Neutrophil (primary cell): ENCODE data around the gene GMDS.

Experiments
- H3K27ac ChIP-seq: fragments of 200-600 bp; sonication (generic); 2 replicates; pipeline ENCODE4 v1.5.1; 2016; ENCODE audit warnings: mild to moderate bottlenecking, moderate library complexity
- H3K27me3 ChIP-seq: fragments of 200-600 bp; sonication (generic); 2 replicates; pipeline ENCODE4 v1.6.0; 2016; ENCODE audit warnings: mild to moderate bottlenecking
- H3K36me3 ChIP-seq: fragments of 200-600 bp; sonication (generic); 2 replicates; pipeline ENCODE4 v1.5.1; 2017
- H3K4me1 ChIP-seq, 2 experiments: fragments of 200-600 bp in 1 of 2; sonication (generic) in 1 of 2; 1 replicate in 1 of 2; 2 replicates in 1 of 2; pipeline versions ENCODE4 v1.5.1 to v1.6.1; 2013 to 2016; ENCODE audit warnings: low read depth in 1 of 2, low read length in 1 of 2, mild to moderate bottlenecking in 1 of 2, moderate library complexity in 1 of 2; ENCODE audit not compliant: control insufficient read depth in 1 of 2, insufficient read depth in 1 of 2
- H3K4me3 ChIP-seq, 2 experiments: fragments of 200-600 bp in 1 of 2; sonication (generic) in 1 of 2; 1 replicate in 1 of 2; 2 replicates in 1 of 2; pipeline ENCODE4 v1.5.1; 2013 to 2016; ENCODE audit warnings: low read depth in 1 of 2, low read length in 1 of 2, mild to moderate bottlenecking in 1 of 2, moderate library complexity in 1 of 2
- H3K9me3 ChIP-seq: fragments of 200-600 bp; sonication (generic); 2 replicates; pipeline ENCODE4 v1.5.1; 2016
- TF ChIP-seq, protein P1 (sequence below): fragments of 200-600 bp; sonication (generic); IDR thresholded peaks from 2 replicates; pipeline ENCODE4 v1.5.1; 2016; ENCODE audit warnings: antibody characterized with exemption

GMDS gene

DNA sequence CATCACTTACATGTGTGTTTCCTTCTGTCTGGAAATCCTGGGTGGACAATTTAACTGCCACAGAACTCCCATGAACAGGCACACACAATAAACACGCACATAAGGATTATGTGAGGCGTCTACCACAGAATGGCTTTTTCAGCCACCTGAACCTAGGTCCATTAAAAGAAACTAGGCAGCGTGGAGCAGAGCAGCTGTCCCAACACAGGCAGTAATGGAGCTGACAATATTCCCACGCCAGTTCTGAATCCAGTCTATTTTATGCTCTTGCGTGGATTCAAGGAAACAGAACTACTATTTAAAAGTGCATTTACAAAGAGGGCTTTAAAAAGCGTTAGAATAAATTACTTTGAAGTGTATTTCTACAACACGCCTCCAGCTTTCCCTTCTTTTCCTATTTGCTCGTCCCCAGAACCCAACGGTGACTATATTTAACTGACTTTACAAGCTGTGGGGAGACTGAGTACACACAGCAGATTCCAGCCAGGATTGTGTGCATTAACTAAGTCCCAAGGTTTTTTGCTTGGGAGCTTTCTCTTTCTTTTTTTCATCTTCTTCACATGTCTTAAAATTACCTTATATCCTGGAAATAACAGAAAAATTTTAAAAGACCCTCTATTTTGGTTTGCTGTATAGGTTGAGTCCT is 95.9 kb downstream of the GMDS start:
- H3K4me3 ChIP-seq, result no peak overlapping the region
- no peaks in the 10 kb centered on the region for H3K27me3 ChIP-seq
- no peak overlapping the region for H3K27ac ChIP-seq
- H3K9me3 ChIP-seq, result no peaks in the 10 kb centered on the region
- H3K4me1 ChIP-seq, result no peaks in the 10 kb centered on the region
- TF ChIP-seq, protein P1, sequence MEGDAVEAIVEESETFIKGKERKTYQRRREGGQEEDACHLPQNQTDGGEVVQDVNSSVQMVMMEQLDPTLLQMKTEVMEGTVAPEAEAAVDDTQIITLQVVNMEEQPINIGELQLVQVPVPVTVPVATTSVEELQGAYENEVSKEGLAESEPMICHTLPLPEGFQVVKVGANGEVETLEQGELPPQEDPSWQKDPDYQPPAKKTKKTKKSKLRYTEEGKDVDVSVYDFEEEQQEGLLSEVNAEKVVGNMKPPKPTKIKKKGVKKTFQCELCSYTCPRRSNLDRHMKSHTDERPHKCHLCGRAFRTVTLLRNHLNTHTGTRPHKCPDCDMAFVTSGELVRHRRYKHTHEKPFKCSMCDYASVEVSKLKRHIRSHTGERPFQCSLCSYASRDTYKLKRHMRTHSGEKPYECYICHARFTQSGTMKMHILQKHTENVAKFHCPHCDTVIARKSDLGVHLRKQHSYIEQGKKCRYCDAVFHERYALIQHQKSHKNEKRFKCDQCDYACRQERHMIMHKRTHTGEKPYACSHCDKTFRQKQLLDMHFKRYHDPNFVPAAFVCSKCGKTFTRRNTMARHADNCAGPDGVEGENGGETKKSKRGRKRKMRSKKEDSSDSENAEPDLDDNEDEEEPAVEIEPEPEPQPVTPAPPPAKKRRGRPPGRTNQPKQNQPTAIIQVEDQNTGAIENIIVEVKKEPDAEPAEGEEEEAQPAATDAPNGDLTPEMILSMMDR, result no peak
- no peaks in the 10 kb centered on the region for H3K36me3 ChIP-seq

DNA sequence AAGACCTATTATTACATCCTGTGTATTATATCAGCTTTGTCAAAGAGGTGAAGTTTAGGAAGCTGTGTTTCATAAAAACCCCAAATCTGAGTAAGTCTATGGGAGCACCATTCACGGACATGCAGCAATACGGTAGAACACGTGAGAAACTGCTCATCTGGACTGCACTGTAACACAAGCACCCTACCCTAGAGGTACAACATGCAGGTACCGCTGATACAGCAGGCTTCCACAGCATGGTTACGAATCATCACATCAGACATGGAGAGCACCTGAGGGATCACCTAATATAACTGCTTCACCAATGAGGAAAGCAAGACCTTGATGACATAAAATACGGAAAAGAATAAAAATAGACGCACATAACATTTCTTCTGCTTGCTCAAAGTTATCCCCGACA is 96.7 kb downstream of the GMDS start:
- H3K9me3 ChIP-seq, result no peaks in the 10 kb centered on the region
- TF ChIP-seq, protein P1, result no peak
- no peaks in the 10 kb centered on the region for H3K36me3 ChIP-seq
- H3K4me3 ChIP-seq, result no peak overlapping the region
- no peaks in the 10 kb centered on the region for H3K4me1 ChIP-seq
- H3K27me3 ChIP-seq, result no peaks in the 10 kb centered on the region
- H3K27ac ChIP-seq, result no peak overlapping the region

DNA sequence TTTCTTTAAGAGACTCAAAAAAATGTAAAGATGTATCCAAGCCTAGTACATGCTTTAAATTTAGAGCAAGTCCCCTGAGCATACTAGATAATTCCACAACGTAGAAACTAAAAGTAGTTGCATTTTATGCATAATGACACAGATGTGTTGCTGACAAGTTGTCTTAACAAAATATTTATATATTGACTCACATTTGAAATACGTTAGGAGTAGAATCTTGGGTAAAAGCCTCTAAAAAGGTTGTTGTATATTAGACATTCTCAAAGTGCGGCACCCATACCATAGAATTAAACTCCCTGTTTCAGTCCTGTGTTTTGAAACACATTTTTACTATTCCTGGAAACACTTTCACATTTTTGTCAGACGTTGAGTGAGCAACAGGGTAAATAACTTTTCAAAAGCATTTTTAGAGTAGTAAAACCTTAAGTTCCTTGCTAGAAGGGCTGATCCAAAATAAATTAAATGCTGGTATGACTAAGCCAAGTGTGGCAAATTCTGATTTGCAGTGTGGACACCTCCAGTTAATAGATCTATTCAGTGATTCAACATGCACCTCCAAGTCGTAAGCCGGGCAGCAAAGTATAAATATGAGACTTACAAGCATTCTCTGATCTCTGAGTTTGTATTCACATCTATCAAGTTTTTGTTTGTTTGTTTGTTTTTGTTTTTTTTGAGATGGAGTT is 97.5 kb downstream of the GMDS start:
- H3K36me3 ChIP-seq, result no peaks in the 10 kb centered on the region
- H3K9me3 ChIP-seq, result no peaks in the 10 kb centered on the region
- no peaks in the 10 kb centered on the region for H3K4me1 ChIP-seq
- TF ChIP-seq, protein P1, result no peak
- no peak overlapping the region for H3K4me3 ChIP-seq
- H3K27me3 ChIP-seq, result no peaks in the 10 kb centered on the region
- H3K27ac ChIP-seq, result no peak overlapping the region

DNA sequence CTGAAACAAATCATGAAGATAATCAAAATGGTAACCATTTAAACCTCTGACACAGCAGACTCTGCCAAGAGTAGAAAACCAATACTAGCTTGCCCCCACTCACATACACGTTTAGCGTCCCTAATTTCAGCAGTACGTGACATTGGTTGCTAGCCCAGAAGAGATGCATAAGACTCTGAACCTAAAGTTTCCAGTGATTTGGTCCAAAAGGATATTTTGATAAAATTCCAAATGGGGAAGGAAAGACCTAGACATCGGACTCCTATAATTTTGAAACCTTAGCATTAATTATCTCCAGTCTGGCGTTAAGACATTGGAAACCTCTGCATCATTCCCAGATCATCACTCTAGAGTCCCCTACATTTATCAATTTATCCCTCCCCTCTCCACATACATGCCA is 98.1 kb downstream of the GMDS start:
- no peaks in the 10 kb centered on the region for H3K27me3 ChIP-seq
- H3K4me3 ChIP-seq, result no peak overlapping the region
- TF ChIP-seq, protein P1, result no peak
- H3K36me3 ChIP-seq, result no peaks in the 10 kb centered on the region
- no peaks in the 10 kb centered on the region for H3K9me3 ChIP-seq
- no peaks in the 10 kb centered on the region for H3K4me1 ChIP-seq
- no peak overlapping the region for H3K27ac ChIP-seq

DNA sequence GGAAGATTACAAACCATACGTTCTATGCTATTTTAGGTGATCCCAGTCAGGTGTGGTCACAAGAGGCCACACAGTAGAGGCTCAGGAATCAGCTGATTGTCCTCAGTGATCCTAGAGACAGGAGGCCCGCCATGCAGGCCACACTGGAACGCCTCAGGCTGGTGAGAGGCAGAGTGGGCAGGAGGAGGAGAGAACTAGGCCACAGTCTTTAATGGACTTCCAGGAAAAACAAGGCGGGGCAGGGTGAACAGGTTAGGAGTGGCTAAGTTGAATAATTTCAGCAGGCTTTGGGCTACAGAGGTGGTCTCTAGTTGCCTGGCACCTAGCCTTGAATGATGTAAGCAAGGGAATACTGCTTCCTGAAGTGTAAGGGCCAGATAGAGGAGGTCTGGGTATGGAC is 101.2 kb downstream of the GMDS start:
- no peaks in the 10 kb centered on the region for H3K9me3 ChIP-seq
- H3K4me3 ChIP-seq, result no peak overlapping the region
- TF ChIP-seq, protein P1, result no peak
- H3K27me3 ChIP-seq, result no peaks in the 10 kb centered on the region
- no peaks in the 10 kb centered on the region for H3K36me3 ChIP-seq
- H3K4me1 ChIP-seq, result peaks cover 0 to 8% of the 10 kb centered on the region in 2 experiments
- H3K27ac ChIP-seq, result no peak overlapping the region
